K562 (cell line): ENCODE data around the gene FANCI. TPM values are rescaled to one million over a fixed set of nuclear protein-coding genes. Genes with fewer than 3 reads are reported as not detected.

ENCODE experiments used
- BHLHE40 ChIP-seq: IDR thresholded peaks from 2 replicates; pipeline ENCODE4 v1.6.1; 2011; ENCODE audit warnings: low read length, improper control_type of control experiment
- CBX5 ChIP-seq: IDR thresholded peaks from 2 replicates; pipeline ENCODE4 v1.6.1; 2014; ENCODE audit warnings: low read depth, borderline replicate concordance
- DACH1 ChIP-seq: fragments of 450-650 bp; IDR thresholded peaks from 2 replicates; pipeline ENCODE4 v1.6.1; 2018; ENCODE audit not compliant: partially characterized antibody
- DIDO1 ChIP-seq: fragments of 450-650 bp; IDR thresholded peaks from 2 replicates; pipeline ENCODE4 v1.6.1; 2016; ENCODE audit warnings: low read depth, missing biosample characterization, missing genetic modification characterization
- E2F6 ChIP-seq, 2 experiments: IDR thresholded peaks; 2 replicates each; pipeline ENCODE4 v1.6.1; 2011; ENCODE audit warnings: borderline replicate concordance in 1 of 2, control low read depth in 1 of 2, low read depth in 1 of 2, low read length in 1 of 2, mild to moderate bottlenecking in 1 of 2, mixed read lengths in 1 of 2, moderate library complexity in 1 of 2; ENCODE audit not compliant: insufficient read depth in 1 of 2, insufficient read length in 1 of 2, poor library complexity in 1 of 2, severe bottlenecking in 1 of 2; ENCODE audit errors: extremely low read depth in 1 of 2
- GATAD2A ChIP-seq: fragments of 450-650 bp; IDR thresholded peaks from 2 replicates; pipeline ENCODE4 v1.6.1; 2017
- HDAC6 ChIP-seq: IDR thresholded peaks from 2 replicates; pipeline ENCODE4 v1.6.1; 2012; ENCODE audit warnings: low read depth, mild to moderate bottlenecking, control low read depth, inconsistent platforms, low read length, moderate library complexity
- ILK ChIP-seq: fragments of 450-650 bp; IDR thresholded peaks from 2 replicates; pipeline ENCODE4 v1.6.1; 2016; ENCODE audit warnings: missing genetic modification characterization, low read depth, mild to moderate bottlenecking, missing compliant biosample characterization, moderate library complexity, borderline replicate concordance
- LARP7 ChIP-seq: fragments of 450-650 bp; IDR thresholded peaks from 2 replicates; pipeline ENCODE4 v1.6.1; 2016
- MAFG ChIP-seq: fragments of 450-650 bp; conservative IDR thresholded peaks from 2 replicates; pipeline ENCODE4 v1.6.1; 2016; ENCODE audit warnings: missing genetic modification characterization, missing compliant biosample characterization
- NFXL1 ChIP-seq: fragments of 450-650 bp; formaldehyde crosslinking; IDR thresholded peaks from 2 replicates; pipeline ENCODE4 v1.4.0; 2021; ENCODE audit warnings: mild to moderate bottlenecking
- OTX1 ChIP-seq: fragments of 450-650 bp; formaldehyde crosslinking; IDR thresholded peaks from 2 replicates; pipeline ENCODE4 v1.4.0; 2022; ENCODE audit warnings: mild to moderate bottlenecking
- ZBTB8A ChIP-seq: fragments of 450-650 bp; IDR thresholded peaks from 2 replicates; pipeline ENCODE4 v1.6.1; 2018; ENCODE audit warnings: mild to moderate bottlenecking, moderate library complexity; ENCODE audit not compliant: partially characterized antibody
- ZKSCAN8 ChIP-seq: fragments of 200-800 bp; sonication (Bioruptor generic); IDR thresholded peaks from 2 replicates; pipeline ENCODE4 v1.6.1; 2016; ENCODE audit warnings: missing genetic modification characterization, missing compliant biosample characterization
- ZNF274 ChIP-seq: IDR thresholded peaks from 2 replicates; pipeline ENCODE4 v1.6.1; 2011; ENCODE audit warnings: low read depth, mild to moderate bottlenecking, low read length, moderate library complexity, borderline replicate concordance
- ZNF551 ChIP-seq: fragments of 250-450 bp; sonication (Bioruptor Pico); IDR thresholded peaks from 2 replicates; pipeline ENCODE4 v1.5.0; 2021; ENCODE audit warnings: mild to moderate bottlenecking, moderate library complexity
- ZNF699 ChIP-seq: fragments of 250-450 bp; sonication (Bioruptor Pico); IDR thresholded peaks from 2 replicates; pipeline ENCODE4 v1.8.0; 2021; ENCODE audit warnings: mild to moderate bottlenecking, moderate library complexity; ENCODE audit not compliant: insufficient replicate concordance
- ZNF79 ChIP-seq: fragments of 250-450 bp; sonication (Bioruptor Pico); IDR thresholded peaks from 2 replicates; pipeline ENCODE4 v1.4.0; 2020; ENCODE audit warnings: low read depth, mild to moderate bottlenecking, moderate library complexity
- polyA plus RNA-seq, 8 experiments: library from polyadenylated mRNA; depleted of rRNA in 4 of 8; stranded (reverse) in 5 of 8; unstranded in 3 of 8; fragments of >200 nt; fragmentation: Nextera tagmentation in 2 of 8; fragmentation: Illumina TruSeq in 1 of 8; extraction: Ambion mirVana in 2 of 8; extraction: Trizol in 1 of 8; gene quantifications; 2 replicates each; pipeline versions ENCODE4 v1.2.1 to v1.2.3, GENCODE V29; 2011 to 2014; ENCODE audit warnings: inconsistent platforms in 1 of 8, missing spikeins in 1 of 8
- total RNA-seq, 7 experiments: library from RNA; depleted of rRNA in 6 of 7; stranded (reverse); fragments of >200 nt in 6 of 7; fragmentation: Illumina TruSeq in 2 of 7; extraction: Trizol in 2 of 7; gene quantifications; 2 replicates each; pipeline versions ENCODE4 v1.2.1 to v1.2.3, GENCODE V29; 2011 to 2021; ENCODE audit warnings: low replicate concordance in 1 of 7
- TF ChIP-seq, protein P1 (sequence below): sonication (generic); formaldehyde crosslinking; IDR thresholded peaks from 2 replicates; pipeline ENCODE4 v1.8.1; 2023; ENCODE audit warnings: mild to moderate bottlenecking, missing genetic modification reagents, moderate library complexity
- TF ChIP-seq, protein P2 (sequence below): fragments of 150-350 bp; IDR thresholded peaks from 2 replicates; pipeline ENCODE4 v1.6.1; 2014; ENCODE audit warnings: low read depth, mild to moderate bottlenecking, low read length, borderline replicate concordance
- TF ChIP-seq, protein P3 (sequence below): sonication (generic); formaldehyde crosslinking; IDR thresholded peaks from 2 replicates; pipeline ENCODE4 v1.8.0; 2022; ENCODE audit warnings: mild to moderate bottlenecking, missing genetic modification reagents

Gene FANCI
- total and polyA plus RNA-seq, 9 of the 15 experiments (the other 6 are each of a cell fraction or from before 2014, with no cell fraction given): 72.1 to 165 (median 131) TPM

DNA sequence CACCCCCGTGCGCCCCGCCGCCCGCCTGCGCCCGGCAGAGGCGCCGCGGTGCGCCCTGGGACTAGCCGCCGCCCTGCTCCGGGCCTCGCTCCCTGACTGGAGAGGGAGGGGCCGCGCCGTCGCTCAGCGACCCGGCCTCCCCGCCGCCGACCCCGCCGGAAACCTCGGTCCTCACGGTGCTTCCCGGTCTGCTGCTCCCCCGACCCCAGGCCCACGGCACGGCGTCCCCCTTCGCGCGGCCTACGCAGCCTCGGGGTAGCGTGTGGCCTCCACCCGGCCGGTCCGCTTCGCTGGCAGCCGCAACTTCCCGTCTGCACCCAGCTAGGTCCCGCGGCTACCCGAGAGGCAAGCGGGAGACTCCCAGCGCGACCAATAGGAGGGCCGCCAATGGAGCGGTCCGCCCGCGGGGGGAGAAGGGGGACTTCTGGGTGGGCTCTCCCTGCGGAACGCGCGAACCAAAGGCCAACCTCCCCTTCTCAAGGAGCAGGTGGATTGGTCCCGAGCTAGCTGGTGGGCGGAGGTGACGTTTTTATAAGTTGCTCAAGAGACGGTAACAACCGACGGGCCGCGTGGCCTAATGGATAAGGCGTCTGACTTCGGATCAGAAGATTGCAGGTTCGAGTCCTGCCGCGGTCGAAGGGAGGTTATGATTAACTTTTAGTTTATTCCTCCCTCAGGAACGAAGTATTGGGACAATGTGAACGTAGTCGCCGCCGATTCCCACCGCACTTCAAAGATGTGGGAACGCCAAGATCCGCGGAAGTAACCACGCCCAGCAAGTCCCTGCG is 90.9 kb downstream of the FANCI start, which contains the start of gene POLG (continued):
- peak in 1 of 2 experiments; percentile 55 for TF ChIP-seq E2F6 (IDR thresholded peaks at IDR 0.05; ENCODE audit: borderline replicate concordance in 1 of 2, extremely low read depth in 1 of 2, insufficient read depth in 1 of 2, insufficient read length in 1 of 2, low read depth in 1 of 2, low read length in 1 of 2, poor library complexity in 1 of 2, severe bottlenecking in 1 of 2)
- peak; percentile 41; the same call in 1 of the 2 replicates for TF ChIP-seq ZNF274
- no peak for TF ChIP-seq ZBTB8A
- TF ChIP-seq, protein P1, sequence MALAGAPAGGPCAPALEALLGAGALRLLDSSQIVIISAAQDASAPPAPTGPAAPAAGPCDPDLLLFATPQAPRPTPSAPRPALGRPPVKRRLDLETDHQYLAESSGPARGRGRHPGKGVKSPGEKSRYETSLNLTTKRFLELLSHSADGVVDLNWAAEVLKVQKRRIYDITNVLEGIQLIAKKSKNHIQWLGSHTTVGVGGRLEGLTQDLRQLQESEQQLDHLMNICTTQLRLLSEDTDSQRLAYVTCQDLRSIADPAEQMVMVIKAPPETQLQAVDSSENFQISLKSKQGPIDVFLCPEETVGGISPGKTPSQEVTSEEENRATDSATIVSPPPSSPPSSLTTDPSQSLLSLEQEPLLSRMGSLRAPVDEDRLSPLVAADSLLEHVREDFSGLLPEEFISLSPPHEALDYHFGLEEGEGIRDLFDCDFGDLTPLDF (CRISPR knock-in tag): peak; percentile 81
- TF ChIP-seq, protein P2, sequence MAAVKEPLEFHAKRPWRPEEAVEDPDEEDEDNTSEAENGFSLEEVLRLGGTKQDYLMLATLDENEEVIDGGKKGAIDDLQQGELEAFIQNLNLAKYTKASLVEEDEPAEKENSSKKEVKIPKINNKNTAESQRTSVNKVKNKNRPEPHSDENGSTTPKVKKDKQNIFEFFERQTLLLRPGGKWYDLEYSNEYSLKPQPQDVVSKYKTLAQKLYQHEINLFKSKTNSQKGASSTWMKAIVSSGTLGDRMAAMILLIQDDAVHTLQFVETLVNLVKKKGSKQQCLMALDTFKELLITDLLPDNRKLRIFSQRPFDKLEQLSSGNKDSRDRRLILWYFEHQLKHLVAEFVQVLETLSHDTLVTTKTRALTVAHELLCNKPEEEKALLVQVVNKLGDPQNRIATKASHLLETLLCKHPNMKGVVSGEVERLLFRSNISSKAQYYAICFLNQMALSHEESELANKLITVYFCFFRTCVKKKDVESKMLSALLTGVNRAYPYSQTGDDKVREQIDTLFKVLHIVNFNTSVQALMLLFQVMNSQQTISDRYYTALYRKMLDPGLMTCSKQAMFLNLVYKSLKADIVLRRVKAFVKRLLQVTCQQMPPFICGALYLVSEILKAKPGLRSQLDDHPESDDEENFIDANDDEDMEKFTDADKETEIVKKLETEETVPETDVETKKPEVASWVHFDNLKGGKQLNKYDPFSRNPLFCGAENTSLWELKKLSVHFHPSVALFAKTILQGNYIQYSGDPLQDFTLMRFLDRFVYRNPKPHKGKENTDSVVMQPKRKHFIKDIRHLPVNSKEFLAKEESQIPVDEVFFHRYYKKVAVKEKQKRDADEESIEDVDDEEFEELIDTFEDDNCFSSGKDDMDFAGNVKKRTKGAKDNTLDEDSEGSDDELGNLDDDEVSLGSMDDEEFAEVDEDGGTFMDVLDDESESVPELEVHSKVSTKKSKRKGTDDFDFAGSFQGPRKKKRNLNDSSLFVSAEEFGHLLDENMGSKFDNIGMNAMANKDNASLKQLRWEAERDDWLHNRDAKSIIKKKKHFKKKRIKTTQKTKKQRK: no peak
- TF ChIP-seq MAFG (tag): no peak
- no peak for TF ChIP-seq OTX1
- TF ChIP-seq ZNF551 (CRISPR knock-in tag): no peak
- no peak for TF ChIP-seq NFXL1 (CRISPR knock-in tag)
- no peak for TF ChIP-seq DIDO1 (tag)
- TF ChIP-seq GATAD2A: 0 out of 2 replicates have a peak, but pooled peaks have one; percentile 18
- TF ChIP-seq DACH1: no peak
- TF ChIP-seq BHLHE40: peak; percentile 98
- TF ChIP-seq, protein P3, sequence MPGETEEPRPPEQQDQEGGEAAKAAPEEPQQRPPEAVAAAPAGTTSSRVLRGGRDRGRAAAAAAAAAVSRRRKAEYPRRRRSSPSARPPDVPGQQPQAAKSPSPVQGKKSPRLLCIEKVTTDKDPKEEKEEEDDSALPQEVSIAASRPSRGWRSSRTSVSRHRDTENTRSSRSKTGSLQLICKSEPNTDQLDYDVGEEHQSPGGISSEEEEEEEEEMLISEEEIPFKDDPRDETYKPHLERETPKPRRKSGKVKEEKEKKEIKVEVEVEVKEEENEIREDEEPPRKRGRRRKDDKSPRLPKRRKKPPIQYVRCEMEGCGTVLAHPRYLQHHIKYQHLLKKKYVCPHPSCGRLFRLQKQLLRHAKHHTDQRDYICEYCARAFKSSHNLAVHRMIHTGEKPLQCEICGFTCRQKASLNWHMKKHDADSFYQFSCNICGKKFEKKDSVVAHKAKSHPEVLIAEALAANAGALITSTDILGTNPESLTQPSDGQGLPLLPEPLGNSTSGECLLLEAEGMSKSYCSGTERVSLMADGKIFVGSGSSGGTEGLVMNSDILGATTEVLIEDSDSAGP (CRISPR knock-in tag): no peak
- TF ChIP-seq ILK (tag): no peak
- no peak for TF ChIP-seq ZNF79
- TF ChIP-seq LARP7: no peak
- no peak for TF ChIP-seq HDAC6
- no peak for TF ChIP-seq ZNF699
- TF ChIP-seq CBX5: no peak
- no peak for TF ChIP-seq ZKSCAN8 (CRISPR knock-in tag)
